Aorta (tissue), 5 donors: ENCODE data around the gene PRR14L. TPM values are rescaled to one million over a fixed set of nuclear protein-coding genes. Genes with fewer than 3 reads are reported as not detected.
"Not testable (repeated sequence)": the region's sequence is repeated elsewhere in the genome, so short reads cannot be mapped to it uniquely, and the experiment has no call there.

Source experiments
- ATAC-seq: fragments of 200-7000 bp; cut with Tn5 transposase; one replicate; pipeline ENCODE4 v1.9.1; 2022; ENCODE audit warnings: moderate library complexity; ENCODE audit not compliant: low FRiP score
- DNase-seq, 2 donors: peaks; one replicate each; pipeline ENCODE4 v3.0.0-alpha.2; 2020
- H3K27ac ChIP-seq, 2 donors: one replicate each; pipeline ENCODE4 v1.5.1; 2013; ENCODE audit warnings: low read length in 2 of 2, mild to moderate bottlenecking in 2 of 2, moderate library complexity in 2 of 2, control low read depth in 1 of 2, inconsistent platforms in 1 of 2, low read depth in 1 of 2
- H3K27me3 ChIP-seq, 2 donors: one replicate each; pipeline ENCODE4 v1.6.1; 2013; ENCODE audit warnings: control low read depth in 1 of 2, low read length in 1 of 2, mild to moderate bottlenecking in 1 of 2, moderate library complexity in 1 of 2; ENCODE audit not compliant: insufficient read depth in 2 of 2, control insufficient read depth in 1 of 2
- H3K36me3 ChIP-seq, 2 donors: one replicate each; pipeline ENCODE4 v1.6.1; 2013; ENCODE audit warnings: control low read depth in 1 of 2, low read length in 1 of 2, mild to moderate bottlenecking in 1 of 2; ENCODE audit not compliant: insufficient read depth in 2 of 2, control insufficient read depth in 1 of 2
- H3K4me1 ChIP-seq, 2 donors: one replicate each; pipeline ENCODE4 v1.6.1; 2013; ENCODE audit warnings: low read length in 2 of 2, control low read depth in 1 of 2, mild to moderate bottlenecking in 1 of 2, moderate library complexity in 1 of 2; ENCODE audit not compliant: insufficient read depth in 2 of 2, control insufficient read depth in 1 of 2
- H3K4me3 ChIP-seq, 2 donors: one replicate each; pipeline ENCODE4 v1.5.1; 2013; ENCODE audit warnings: low read length in 2 of 2, control low read depth in 1 of 2, mild to moderate bottlenecking in 1 of 2
- H3K9me3 ChIP-seq: one replicate; pipeline ENCODE4 v1.6.1; 2013; ENCODE audit warnings: mild to moderate bottlenecking, low read length; ENCODE audit not compliant: control insufficient read depth
- WGBS, 2 donors: extraction: QIAGEN DNeasy Blood & Tissue Kit; methylation state at CpG; one replicate each; pipeline ENCODE4 v1.1.7; 2013; 5-methylcytosine and 5-hydroxymethylcytosine counted together
- intact Hi-C, 2 donors: fragments of 100-400 bp; cut with DNase I; formaldehyde crosslinking; loops; one replicate each; pipeline versions ENCODE4 v1.14.2 to v1.15.0; 2022
- polyA plus RNA-seq, 2 donors: library from polyadenylated mRNA; stranded (reverse); fragments of 200-250 nt; gene quantifications; one replicate each; pipeline ENCODE4 v1.2.3, GENCODE V29; 2013
- total RNA-seq, 2 donors: library from RNA; stranded (reverse); fragmentation: NEBNext Ultra II Directional; extraction: Animal tissue kit (Norgen Biotek cat#: 25700); gene quantifications; one replicate each; pipeline ENCODE4 v1.2.1, GENCODE V29; 2021
- donor health status: healthy with polysubstance abuse.
- donor health status: Bipolar disorder and iron deficiency.
- donor health status: DM: no; HTN: no; CAD: no.
- donor health status: DM: no; HTN: no; CAD: no.
- donor health status: DM: yes; HTN: yes; CAD: no.

Gene PRR14L
- total and polyA plus RNA-seq, 4 donors: 3.5 to 44.1 (median 22.1) TPM

DNA sequence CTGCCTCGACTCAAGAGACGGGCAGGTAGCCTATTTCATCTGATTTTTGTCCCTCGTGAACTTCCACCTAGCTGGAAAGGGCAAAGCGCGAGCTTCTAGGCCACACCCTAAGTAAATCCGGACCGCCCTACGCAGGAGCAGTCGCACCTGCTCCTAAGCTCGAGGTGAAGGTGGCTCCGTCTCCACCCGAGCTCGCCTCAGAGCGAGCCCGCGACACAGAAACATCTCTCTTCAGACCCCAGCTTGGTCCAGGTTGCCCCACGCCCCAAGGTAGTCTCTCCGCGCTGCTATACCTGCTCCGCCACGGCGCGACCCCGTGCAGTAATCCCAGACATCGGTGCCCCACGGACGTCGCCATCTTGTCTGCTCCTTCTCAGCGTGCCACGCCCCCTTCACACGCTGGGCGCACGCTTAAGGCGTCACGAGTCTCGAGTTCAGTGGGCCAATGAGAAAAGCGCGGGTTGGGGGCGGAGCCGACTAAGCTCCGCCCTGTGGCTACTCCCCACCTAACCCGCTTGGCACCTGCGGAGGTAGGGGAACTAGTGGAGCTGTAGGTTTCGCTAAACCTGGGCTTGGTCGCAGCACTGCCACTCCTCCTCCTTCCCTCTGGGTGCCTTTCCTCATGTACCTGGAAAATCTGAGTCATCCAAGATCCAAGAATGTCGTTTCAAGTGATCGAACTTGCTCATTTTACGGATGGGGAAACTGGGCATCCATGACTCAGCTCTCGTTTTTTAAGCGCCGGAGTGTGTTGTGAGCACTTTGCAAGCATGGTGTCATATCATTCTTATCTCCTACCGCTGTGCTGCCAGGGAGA is 87.9 kb downstream of the PRR14L start, which contains the start of gene PISD:
PISD (minus strand) TSS at position 365 of the 817 bp plus-strand sequence; CDS start at position 358, 7 bp downstream.
- intact Hi-C loops: loop anchor here (1.0 to 5.0 kb wide), 2 partner anchors 90 to 91 kb away; partner anchors contain the start of genes DEPDC5 (in 1 of the 2) and PRR14L (in 1 of the 2)
- no peaks in the 10 kb centered on the region for H3K36me3 ChIP-seq
- H3K4me1 ChIP-seq: peaks cover 0 to 3% of the 10 kb centered on the region in 2 donors
- DNase-seq (peak; percentile 97 to 98), ATAC-seq (peak; percentile 98)
- H3K9me3 ChIP-seq: no peaks in the 10 kb centered on the region
- peak within 1 kb of the TSS in 1 of 2 donors; percentile 9 for H3K27ac ChIP-seq
- WGBS, 2 donors: 1% methylated on average over 52 of the region's 52 CpGs
- H3K4me3 ChIP-seq: peak within 1 kb of the TSS; percentile 56 to 75
- no peaks in the 10 kb centered on the region for H3K27me3 ChIP-seq

- H3K9me3 ChIP-seq, ATAC-seq, H3K36me3 ChIP-seq, DNase-seq, H3K27ac ChIP-seq, H3K27me3 ChIP-seq, H3K4me1 ChIP-seq: not testable (repeated sequence)
- H3K4me3 ChIP-seq: peak overlapping the region in 1 of 2 donors; percentile 75
- WGBS, 2 donors: 56 to 62% methylated on average over 10 of the region's 10 CpGs
- intact Hi-C loops: loop anchor here in 1 of 2 donors (5.0 kb wide), 1 partner anchor 91 kb away; the partner anchor contains the start of genes DEPDC5 and PRR14L
These were observed 89.0 kb downstream of the PRR14L start for GRCh38 chr22:31660860-31661341.

GRCh38 chr22:31659246-31659645 is 90.7 kb downstream of the PRR14L start:
- WGBS, 2 donors: 77 to 78% methylated on average over 7 of the region's 7 CpGs
- DNase-seq (no peak), ATAC-seq (no peak)
- H3K27ac ChIP-seq: no peak overlapping the region
- H3K9me3 ChIP-seq: no peaks in the 10 kb centered on the region
- H3K4me3 ChIP-seq: no peak overlapping the region
- H3K36me3 ChIP-seq: no peaks in the 10 kb centered on the region
- no peaks in the 10 kb centered on the region for H3K27me3 ChIP-seq
- H3K4me1 ChIP-seq: peaks cover 0 to 3% of the 10 kb centered on the region in 2 donors
- intact Hi-C loops: no loop called here

DNA sequence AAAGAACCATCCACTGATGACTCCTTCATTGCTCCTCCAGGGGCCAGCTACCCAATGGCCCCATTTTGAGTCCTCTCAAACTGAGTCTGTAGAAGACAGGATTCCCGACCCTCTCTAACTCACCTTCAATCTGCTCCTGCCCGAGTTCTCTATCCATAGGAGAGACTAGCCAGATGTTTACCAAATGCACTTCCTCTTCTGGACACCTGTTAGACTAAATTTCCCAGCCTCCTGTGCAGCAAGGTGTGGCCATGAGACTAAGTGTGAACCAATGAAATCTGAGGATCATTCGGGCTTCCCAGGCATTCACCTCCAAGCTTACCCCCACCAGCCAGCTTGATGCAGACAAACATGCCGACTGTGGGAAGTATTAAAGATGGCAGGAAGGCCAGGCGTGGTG is 95.5 kb downstream of the PRR14L start:
- Histone ChIP-seq H3K4me1 (peaks cover 0 to 1% of the 10 kb centered on the region in 2 donors), H3K27me3 (no peaks in the 10 kb centered on the region), H3K9me3 (no peaks in the 10 kb centered on the region), H3K27ac (no peak overlapping the region), H3K36me3 (peaks cover 0 to 2% of the 10 kb centered on the region in 2 donors), H3K4me3 (no peak overlapping the region)
- 94% methylated on average over 5 of the region's 5 CpGs for WGBS, 2 donors
- DNase-seq (no peak), ATAC-seq (no peak)
- intact Hi-C loops: no loop called here

GRCh38 chr22:31653944-31654343 is 96.0 kb downstream of the PRR14L start:
- no peak overlapping the region for H3K4me3 ChIP-seq
- WGBS, 2 donors: 88 to 91% methylated on average over 2 of the region's 2 CpGs
- H3K9me3 ChIP-seq: no peaks in the 10 kb centered on the region
- H3K4me1 ChIP-seq: peaks cover 0 to 1% of the 10 kb centered on the region in 2 donors
- H3K27me3 ChIP-seq: no peaks in the 10 kb centered on the region
- intact Hi-C loops: no loop called here
- H3K27ac ChIP-seq: no peak overlapping the region
- H3K36me3 ChIP-seq: peaks cover 0 to 2% of the 10 kb centered on the region in 2 donors
- DNase-seq (no peak), ATAC-seq (no peak)

DNA sequence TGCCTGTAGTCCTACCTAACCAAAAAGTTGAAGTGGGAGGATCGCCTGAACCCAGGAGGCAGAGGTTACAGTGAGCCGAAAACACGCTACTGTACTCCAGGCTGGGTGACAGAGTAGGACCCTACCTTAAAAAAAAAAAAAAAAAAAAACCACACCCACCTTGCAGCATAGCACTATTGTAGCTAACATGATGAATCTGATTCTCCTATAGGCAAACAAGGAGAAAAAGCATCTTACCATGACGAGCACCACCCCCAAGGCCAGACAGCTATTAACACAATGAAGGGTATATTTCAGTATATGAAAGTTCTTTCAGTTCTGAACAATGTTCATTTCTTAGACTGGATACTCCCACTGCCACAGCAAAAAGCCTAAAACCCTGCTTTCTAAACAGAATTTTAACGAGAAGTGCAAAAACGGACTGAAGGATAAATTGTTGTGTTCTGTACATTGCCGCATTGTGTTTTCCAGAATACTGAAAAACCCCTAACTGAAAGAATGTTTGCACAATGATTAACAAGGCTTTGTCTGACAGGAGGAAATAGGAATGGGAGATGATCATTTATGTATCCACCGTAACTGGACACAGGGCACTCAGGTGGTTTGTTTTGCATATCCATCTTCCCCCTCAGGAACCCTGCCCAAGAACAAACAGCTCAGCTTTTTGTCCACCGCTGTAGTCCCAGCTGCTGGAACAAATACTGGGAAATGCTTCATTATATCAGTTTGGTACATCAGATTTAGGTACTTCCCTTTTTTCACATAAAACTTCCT is 96.8 kb downstream of the PRR14L start:
- WGBS, 2 donors: 90 to 91% methylated on average over 9 of the region's 9 CpGs
- Histone ChIP-seq H3K27ac (no peak overlapping the region), H3K27me3 (no peaks in the 10 kb centered on the region), H3K4me1 (peaks cover 0 to 1% of the 10 kb centered on the region in 2 donors), H3K9me3 (no peaks in the 10 kb centered on the region), H3K36me3 (peaks cover 0 to 2% of the 10 kb centered on the region in 2 donors), H3K4me3 (no peak overlapping the region)
- ATAC-seq (no peak), DNase-seq (no peak)
- intact Hi-C loops: no loop called here

- no peaks in the 10 kb centered on the region for H3K9me3 ChIP-seq
- no peaks in the 10 kb centered on the region for H3K27me3 ChIP-seq
- 82 to 90% methylated on average over 9 of the region's 9 CpGs for WGBS, 2 donors
- ATAC-seq (no peak), DNase-seq (no peak)
- H3K27ac ChIP-seq: no peak overlapping the region
- H3K4me3 ChIP-seq: no peak overlapping the region
- H3K4me1 ChIP-seq: peaks cover 0 to 1% of the 10 kb centered on the region in 2 donors
- intact Hi-C loops: no loop called here
- H3K36me3 ChIP-seq: peaks cover 0 to 6% of the 10 kb centered on the region in 2 donors
These were observed 97.8 kb downstream of the PRR14L start for GRCh38 chr22:31652088-31652487.

DNA sequence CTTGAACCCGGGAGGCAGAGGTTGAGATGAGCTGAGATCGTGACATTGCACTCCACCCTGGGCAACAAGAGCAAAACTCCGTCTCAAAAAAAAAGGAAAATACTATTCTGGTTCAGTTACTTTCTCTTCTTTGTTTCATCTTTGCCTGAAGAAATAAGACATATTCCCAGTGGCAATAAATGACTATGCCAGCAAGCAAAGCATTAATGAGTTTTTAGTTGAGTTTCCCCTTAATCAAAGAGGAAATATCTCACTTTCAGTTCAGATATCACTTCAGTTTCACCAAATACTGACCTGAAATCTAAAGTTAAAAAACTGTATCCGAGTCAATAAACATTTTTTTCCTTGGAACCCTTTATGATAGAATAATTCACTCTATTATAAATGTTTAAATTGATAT is 98.3 kb downstream of the PRR14L start:
- intact Hi-C loops: no loop called here
- 90 to 91% methylated on average over 4 of the region's 4 CpGs for WGBS, 2 donors
- Histone ChIP-seq H3K9me3 (no peaks in the 10 kb centered on the region), H3K36me3 (peaks cover under 1 to 6% of the 10 kb centered on the region in 2 donors), H3K27me3 (no peaks in the 10 kb centered on the region), H3K4me3 (no peak overlapping the region), H3K4me1 (peaks cover 0 to 1% of the 10 kb centered on the region in 2 donors), H3K27ac (no peak overlapping the region)
- DNase-seq (no peak), ATAC-seq (no peak)
